ENCODE data around the gene MED12L.

The MED12L gene

GRCh38 chr3:151130428-151130827, 45.0 kb downstream of the MED12L start:
- no peak overlapping the region for H3K4me3 ChIP-seq (ENCODE audit: low read length)
- no peak overlapping the region for H2AFZ ChIP-seq (ENCODE audit: low read depth, low read length)
- peaks cover 5% of the 10 kb centered on the region for H3K4me1 ChIP-seq (ENCODE audit: insufficient read depth, low read length)
- no peaks in the 10 kb centered on the region for H3K27me3 ChIP-seq (ENCODE audit: insufficient read depth, low read length)
- peaks cover 4% of the 10 kb centered on the region for H3K36me3 ChIP-seq (ENCODE audit: insufficient read depth, low read length)
- no peaks in the 10 kb centered on the region for H3K9me3 ChIP-seq (ENCODE audit: low read length)

- H3K9me3 ChIP-seq (ENCODE audit: low read length), result no peaks in the 10 kb centered on the region
- no peak overlapping the region for H2AFZ ChIP-seq (ENCODE audit: low read depth, low read length)
- H3K4me1 ChIP-seq (ENCODE audit: insufficient read depth, low read length), result no peaks in the 10 kb centered on the region
- H3K36me3 ChIP-seq (ENCODE audit: insufficient read depth, low read length), result no peaks in the 10 kb centered on the region
- no peaks in the 10 kb centered on the region for H3K27me3 ChIP-seq (ENCODE audit: insufficient read depth, low read length)
- no peak overlapping the region for H3K4me3 ChIP-seq (ENCODE audit: low read length)
These were observed 47.7 kb downstream of the MED12L start for GRCh38 chr3:151133175-151133574.

- H3K36me3 ChIP-seq (ENCODE audit: insufficient read depth, low read length), result no peaks in the 10 kb centered on the region
- no peaks in the 10 kb centered on the region for H3K27me3 ChIP-seq (ENCODE audit: insufficient read depth, low read length)
- H2AFZ ChIP-seq (ENCODE audit: low read depth, low read length), result no peak overlapping the region
- H3K4me3 ChIP-seq (ENCODE audit: low read length), result no peak overlapping the region
- H3K4me1 ChIP-seq (ENCODE audit: insufficient read depth, low read length), result no peaks in the 10 kb centered on the region
- H3K9me3 ChIP-seq (ENCODE audit: low read length), result no peaks in the 10 kb centered on the region
These were observed 48.5 kb downstream of the MED12L start for GRCh38 chr3:151133917-151134450.

GRCh38 chr3:151135541-151136337, 50.3 kb downstream of the MED12L start:
- no peaks in the 10 kb centered on the region for H3K27me3 ChIP-seq (ENCODE audit: insufficient read depth, low read length)
- no peaks in the 10 kb centered on the region for H3K4me1 ChIP-seq (ENCODE audit: insufficient read depth, low read length)
- no peak overlapping the region for H3K4me3 ChIP-seq (ENCODE audit: low read length)
- H2AFZ ChIP-seq (ENCODE audit: low read depth, low read length), result no peak overlapping the region
- no peaks in the 10 kb centered on the region for H3K36me3 ChIP-seq (ENCODE audit: insufficient read depth, low read length)
- no peaks in the 10 kb centered on the region for H3K9me3 ChIP-seq (ENCODE audit: low read length)

- Histone ChIP-seq H3K27me3 (ENCODE audit: insufficient read depth, low read length) (no peaks in the 10 kb centered on the region), H3K4me1 (ENCODE audit: insufficient read depth, low read length) (no peaks in the 10 kb centered on the region), H3K36me3 (ENCODE audit: insufficient read depth, low read length) (no peaks in the 10 kb centered on the region), H3K9me3 (ENCODE audit: low read length) (no peaks in the 10 kb centered on the region), H3K4me3 (ENCODE audit: low read length) (no peak overlapping the region), H2AFZ (ENCODE audit: low read depth, low read length) (no peak overlapping the region)
These were observed 57.5 kb downstream of the MED12L start for GRCh38 chr3:151142929-151143328.

GRCh38 chr3:151144016-151144415, 58.6 kb downstream of the MED12L start:
- H3K4me3 ChIP-seq (ENCODE audit: low read length), result no peak overlapping the region
- H3K9me3 ChIP-seq (ENCODE audit: low read length), result no peaks in the 10 kb centered on the region
- no peaks in the 10 kb centered on the region for H3K27me3 ChIP-seq (ENCODE audit: insufficient read depth, low read length)
- H2AFZ ChIP-seq (ENCODE audit: low read depth, low read length), result no peak overlapping the region
- H3K36me3 ChIP-seq (ENCODE audit: insufficient read depth, low read length), result no peaks in the 10 kb centered on the region
- H3K4me1 ChIP-seq (ENCODE audit: insufficient read depth, low read length), result no peaks in the 10 kb centered on the region

- no peaks in the 10 kb centered on the region for H3K36me3 ChIP-seq (ENCODE audit: insufficient read depth, low read length)
- H3K4me3 ChIP-seq (ENCODE audit: low read length), result no peak overlapping the region
These were observed 59.3 kb downstream of the MED12L start for GRCh38 chr3:151144760-151145159.

GRCh38 chr3:151145713-151146070, 60.2 kb downstream of the MED12L start:
- Histone ChIP-seq H3K4me3 (ENCODE audit: low read length) (no peak overlapping the region), H3K4me1 (ENCODE audit: insufficient read depth, low read length) (no peaks in the 10 kb centered on the region), H3K9me3 (ENCODE audit: low read length) (no peaks in the 10 kb centered on the region), H3K36me3 (ENCODE audit: insufficient read depth, low read length) (no peaks in the 10 kb centered on the region), H3K27me3 (ENCODE audit: insufficient read depth, low read length) (no peaks in the 10 kb centered on the region), H2AFZ (ENCODE audit: low read depth, low read length) (no peak overlapping the region)

More at GRCh38 chr3:151144760-151145159, 59.3 kb downstream of the MED12L start:
- Histone ChIP-seq H2AFZ (ENCODE audit: low read depth, low read length) (no peak overlapping the region), H3K9me3 (ENCODE audit: low read length) (no peaks in the 10 kb centered on the region), H3K4me1 (ENCODE audit: insufficient read depth, low read length) (no peaks in the 10 kb centered on the region), H3K27me3 (ENCODE audit: insufficient read depth, low read length) (no peaks in the 10 kb centered on the region)

- Histone ChIP-seq H3K36me3 (ENCODE audit: insufficient read depth, low read length) (no peaks in the 10 kb centered on the region), H3K9me3 (ENCODE audit: low read length) (no peaks in the 10 kb centered on the region), H3K4me3 (ENCODE audit: low read length) (no peak overlapping the region), H3K27me3 (ENCODE audit: insufficient read depth, low read length) (no peaks in the 10 kb centered on the region), H3K4me1 (ENCODE audit: insufficient read depth, low read length) (no peaks in the 10 kb centered on the region), H2AFZ (ENCODE audit: low read depth, low read length) (no peak overlapping the region)
These were observed 60.7 kb downstream of the MED12L start for GRCh38 chr3:151146071-151146730.

- H3K4me3 ChIP-seq (ENCODE audit: low read length), result no peak overlapping the region
- H3K36me3 ChIP-seq (ENCODE audit: insufficient read depth, low read length), result no peaks in the 10 kb centered on the region
- H3K4me1 ChIP-seq (ENCODE audit: insufficient read depth, low read length), result no peaks in the 10 kb centered on the region
- no peak overlapping the region for H2AFZ ChIP-seq (ENCODE audit: low read depth, low read length)
- H3K27me3 ChIP-seq (ENCODE audit: insufficient read depth, low read length), result no peaks in the 10 kb centered on the region
- no peaks in the 10 kb centered on the region for H3K9me3 ChIP-seq (ENCODE audit: low read length)
These were observed 61.2 kb downstream of the MED12L start for GRCh38 chr3:151146731-151147091.

GRCh38 chr3:151147299-151147698, 61.8 kb downstream of the MED12L start:
- H3K9me3 ChIP-seq (ENCODE audit: low read length), result no peaks in the 10 kb centered on the region
- no peaks in the 10 kb centered on the region for H3K4me1 ChIP-seq (ENCODE audit: insufficient read depth, low read length)
- H2AFZ ChIP-seq (ENCODE audit: low read depth, low read length), result no peak overlapping the region
- H3K27me3 ChIP-seq (ENCODE audit: insufficient read depth, low read length), result no peaks in the 10 kb centered on the region
- no peaks in the 10 kb centered on the region for H3K36me3 ChIP-seq (ENCODE audit: insufficient read depth, low read length)
- H3K4me3 ChIP-seq (ENCODE audit: low read length), result no peak overlapping the region

- Histone ChIP-seq H3K9me3 (ENCODE audit: low read length) (no peaks in the 10 kb centered on the region), H3K27me3 (ENCODE audit: insufficient read depth, low read length) (no peaks in the 10 kb centered on the region), H2AFZ (ENCODE audit: low read depth, low read length) (no peak overlapping the region), H3K4me1 (ENCODE audit: insufficient read depth, low read length) (no peaks in the 10 kb centered on the region), H3K4me3 (ENCODE audit: low read length) (no peak overlapping the region), H3K36me3 (ENCODE audit: insufficient read depth, low read length) (no peaks in the 10 kb centered on the region)
These were observed 67.1 kb downstream of the MED12L start for GRCh38 chr3:151152455-151153079.

- Histone ChIP-seq H2AFZ (ENCODE audit: low read depth, low read length) (no peak overlapping the region), H3K27me3 (ENCODE audit: insufficient read depth, low read length) (no peaks in the 10 kb centered on the region), H3K4me3 (ENCODE audit: low read length) (no peak overlapping the region), H3K4me1 (ENCODE audit: insufficient read depth, low read length) (no peaks in the 10 kb centered on the region), H3K9me3 (ENCODE audit: low read length) (no peaks in the 10 kb centered on the region), H3K36me3 (ENCODE audit: insufficient read depth, low read length) (peaks cover 2% of the 10 kb centered on the region)
These were observed 69.1 kb downstream of the MED12L start for GRCh38 chr3:151154566-151154965.

Measured in neuron (in vitro differentiated cells).